H1 (cell line): ENCODE data around the gene ECI1. TPM values are rescaled to one million over a fixed set of nuclear protein-coding genes. Genes with fewer than 3 reads are reported as not detected.
A peak's percentile ranks its signal among the peaks of the same experiment; 100 is the strongest.

ENCODE experiments used
- CTCF ChIA-PET: fragments of 300-600 bp; sonication (Branson Sonifier 250); formaldehyde crosslinking; loops from one replicate; lab custom pipeline; 2021; ENCODE audit not compliant: partially characterized antibody; lab: Charles Lee
- POLR2A ChIA-PET: fragments of 300-600 bp; sonication (Branson Sonifier 250); formaldehyde crosslinking; loops from one replicate; lab custom pipeline; 2021; ENCODE audit warnings: inconsistent platforms; ENCODE audit not compliant: partially characterized antibody; lab: Charles Lee
- DNase-seq, 2 experiments: peaks; one replicate each; pipeline versions ENCODE4 v3.0.0 to v3.0.0-alpha.2; 2010 to 2022; ENCODE audit warnings: low spot score in 2 of 2, low read depth in 1 of 2, mixed read lengths in 1 of 2
- FAIRE-seq: peaks from 2 replicates; lab custom pipeline; 2011; peaks lifted over from hg19 to GRCh38; lab: Jason Lieb, UNC
- H2AFZ ChIP-seq: 2 replicates; pipeline ENCODE4 v1.8.1; 2012; ENCODE audit warnings: low read length, inconsistent platforms
- H2AK5ac ChIP-seq: 2 replicates; pipeline ENCODE4 v1.6.1; 2013; ENCODE audit warnings: low read depth, low read length
- H2BK120ac ChIP-seq: replicated peaks from 2 replicates; pipeline ENCODE3; 2013; ENCODE audit warnings: low read depth, low read length, inconsistent platforms
- H2BK12ac ChIP-seq: 2 replicates; pipeline ENCODE4 v1.6.1; 2013; ENCODE audit warnings: low read depth, low read length
- H2BK15ac ChIP-seq: 2 replicates; pipeline ENCODE4 v1.6.1; 2013; ENCODE audit warnings: low read length
- H2BK20ac ChIP-seq: 2 replicates; pipeline ENCODE4 v1.6.1; 2013; ENCODE audit warnings: low read length
- H2BK5ac ChIP-seq: 2 replicates; pipeline ENCODE4 v1.6.1; 2013; ENCODE audit warnings: low read depth, low read length
- H3K14ac ChIP-seq: 2 replicates; pipeline ENCODE4 v1.6.1; 2013; ENCODE audit warnings: inconsistent platforms; ENCODE audit not compliant: insufficient read length
- H3K18ac ChIP-seq: 2 replicates; pipeline ENCODE4 v1.6.1; 2013; ENCODE audit warnings: low read length; ENCODE audit errors: extremely low read depth
- H3K23ac ChIP-seq: 2 replicates; pipeline ENCODE4 v1.6.1; 2013; ENCODE audit warnings: inconsistent platforms; ENCODE audit not compliant: insufficient read length
- H3K23me2 ChIP-seq: 2 replicates; pipeline ENCODE4 v1.6.1; 2013; ENCODE audit warnings: low read depth, low read length
- H3K27ac ChIP-seq: 2 replicates; pipeline ENCODE4 v1.6.1; 2011; ENCODE audit warnings: low read depth, low read length, inconsistent platforms
- H3K27me3 ChIP-seq, 4 experiments: replicated peaks in 1 of 4; 1 replicate in 1 of 4; 2 replicates in 3 of 4; pipeline versions ENCODE4 v1.6.1 to v1.8.1; 2011 to 2013; ENCODE audit warnings: low read length in 3 of 4, mild to moderate bottlenecking in 3 of 4, inconsistent platforms in 2 of 4, mixed read lengths in 2 of 4, moderate library complexity in 1 of 4; ENCODE audit not compliant: control insufficient read depth in 3 of 4, insufficient read depth in 3 of 4; ENCODE audit errors: extremely low read depth in 1 of 4
- H3K36me3 ChIP-seq, 4 experiments: 2 replicates each; pipeline versions ENCODE4 v1.6.1 to v1.8.1; 2011 to 2013; ENCODE audit warnings: mild to moderate bottlenecking in 4 of 4, low read length in 3 of 4, moderate library complexity in 2 of 4, control low read depth in 1 of 4, inconsistent platforms in 1 of 4; ENCODE audit not compliant: insufficient read depth in 4 of 4, control insufficient read depth in 2 of 4
- H3K4ac ChIP-seq: replicated peaks from 2 replicates; pipeline ENCODE3; 2013; ENCODE audit warnings: low read length, low read depth, mixed read lengths, inconsistent platforms; ENCODE audit not compliant: insufficient read length
- H3K4me1 ChIP-seq, 4 experiments: replicated peaks in 1 of 4; 1 replicate in 1 of 4; 2 replicates in 3 of 4; pipeline versions ENCODE4 v1.6.1 to v1.8.1; 2011 to 2013; ENCODE audit warnings: low read length in 3 of 4, inconsistent platforms in 2 of 4, mixed read lengths in 1 of 4; ENCODE audit not compliant: insufficient read depth in 4 of 4, control insufficient read depth in 3 of 4
- H3K4me2 ChIP-seq, 2 experiments: 2 replicates each; pipeline versions ENCODE4 v1.6.1 to v1.8.1; 2011 to 2013; ENCODE audit warnings: low read depth in 2 of 2, low read length in 2 of 2, control low read depth in 1 of 2, inconsistent platforms in 1 of 2, mild to moderate bottlenecking in 1 of 2; ENCODE audit not compliant: insufficient read depth in 1 of 2
- H3K4me3 ChIP-seq, 4 experiments: fragments of 200-600, 300-600 bp in 1 of 4; sonication (generic), shearing (Covaris generic), sonication (Bioruptor Twin) in 1 of 4; 2 replicates each; pipeline versions ENCODE4 v1.5.1 to v1.8.1; 2011 to 2016; ENCODE audit warnings: low read length in 4 of 4, low read depth in 3 of 4, control low read depth in 2 of 4, inconsistent platforms in 2 of 4, mild to moderate bottlenecking in 2 of 4, mixed read lengths in 1 of 4, moderate library complexity in 1 of 4; ENCODE audit not compliant: insufficient read depth in 2 of 4; ENCODE audit errors: extremely low read depth in 1 of 4
- H3K56ac ChIP-seq: replicated peaks from 2 replicates; pipeline ENCODE3; 2013; ENCODE audit warnings: low read depth, mild to moderate bottlenecking, mixed read lengths, low read length, inconsistent platforms; ENCODE audit not compliant: insufficient read length
- H3K79me1 ChIP-seq: 2 replicates; pipeline ENCODE4 v1.6.1; 2013; ENCODE audit warnings: low read depth, low read length, control low read depth
- H3K79me2 ChIP-seq, 2 experiments: 2 replicates each; pipeline versions ENCODE4 v1.6.1 to v1.8.1; 2012 to 2013; ENCODE audit warnings: low read length in 2 of 2, mild to moderate bottlenecking in 2 of 2, inconsistent platforms in 1 of 2; ENCODE audit not compliant: insufficient read depth in 2 of 2, control insufficient read depth in 1 of 2
- H3K9ac ChIP-seq, 4 experiments: replicated peaks in 1 of 4; 1 replicate in 1 of 4; 2 replicates in 3 of 4; pipeline versions ENCODE4 v1.6.1 to v1.8.1; 2011 to 2013; ENCODE audit warnings: low read depth in 3 of 4, low read length in 3 of 4, control low read depth in 2 of 4, mild to moderate bottlenecking in 2 of 4, moderate library complexity in 2 of 4, inconsistent platforms in 1 of 4; ENCODE audit errors: extremely low read depth in 1 of 4
- H3K9me3 ChIP-seq, 2 experiments: 2 replicates each; pipeline versions ENCODE4 v1.6.1 to v1.8.1; 2012 to 2013; ENCODE audit warnings: mild to moderate bottlenecking in 2 of 2, moderate library complexity in 2 of 2, control low read depth in 1 of 2, inconsistent platforms in 1 of 2, low read depth in 1 of 2, low read length in 1 of 2, mixed read lengths in 1 of 2; ENCODE audit not compliant: insufficient read depth in 2 of 2
- H4K20me1 ChIP-seq, 2 experiments: replicated peaks in 1 of 2; 2 replicates each; pipeline versions ENCODE3 to v1.8.1; 2011 to 2013; ENCODE audit warnings: inconsistent platforms in 2 of 2, low read length in 2 of 2, mild to moderate bottlenecking in 1 of 2; ENCODE audit not compliant: insufficient read depth in 2 of 2, control insufficient read depth in 1 of 2
- H4K5ac ChIP-seq: 2 replicates; pipeline ENCODE4 v1.6.1; 2013; ENCODE audit warnings: low read length, low read depth, mixed read lengths, inconsistent platforms; ENCODE audit not compliant: insufficient read length
- H4K8ac ChIP-seq: 2 replicates; pipeline ENCODE4 v1.8.0; 2013; ENCODE audit warnings: mild to moderate bottlenecking, moderate library complexity, low read length, inconsistent platforms; ENCODE audit not compliant: insufficient read depth; ENCODE audit errors: extremely low read depth
- H4K91ac ChIP-seq: replicated peaks from 2 replicates; pipeline ENCODE3; 2013; ENCODE audit warnings: low read length, mixed read lengths, inconsistent platforms; ENCODE audit not compliant: insufficient read length
- ATF3 ChIP-seq: IDR thresholded peaks from 2 replicates; pipeline ENCODE4 v1.6.1; 2011; ENCODE audit warnings: low read depth, mild to moderate bottlenecking, low read length; ENCODE audit not compliant: insufficient read depth
- BRCA1 ChIP-seq: IDR thresholded peaks from 2 replicates; pipeline ENCODE4 v1.6.1; 2012; ENCODE audit warnings: low read depth, low read length, improper control_type of control experiment
- CHD2 ChIP-seq: IDR thresholded peaks from 2 replicates; pipeline ENCODE4 v1.6.1; 2012; ENCODE audit warnings: low read length, improper control_type of control experiment
- FOSL1 ChIP-seq: IDR thresholded peaks from 2 replicates; pipeline ENCODE4 v1.6.1; 2011; ENCODE audit warnings: mild to moderate bottlenecking, low read depth, low read length, moderate library complexity; ENCODE audit not compliant: insufficient read depth
- GTF2F1 ChIP-seq: IDR thresholded peaks from 2 replicates; pipeline ENCODE4 v1.6.1; 2012; ENCODE audit warnings: low read depth, low read length, improper control_type of control experiment, borderline replicate concordance
- HDAC6 ChIP-seq: IDR thresholded peaks from one replicate; pipeline ENCODE4 v1.7.1; 2012; ENCODE audit warnings: low read depth, mild to moderate bottlenecking, inconsistent platforms, low read length, moderate library complexity
- JUN ChIP-seq: IDR thresholded peaks from 2 replicates; pipeline ENCODE4 v1.6.1; 2011; ENCODE audit warnings: low read depth, mild to moderate bottlenecking, improper control_type of control experiment, low read length
- POLR2A ChIP-seq, 2 experiments: IDR thresholded peaks; 1 replicate in 1 of 2; 2 replicates in 1 of 2; pipeline ENCODE4 v1.6.1; 2011; ENCODE audit warnings: low read depth in 2 of 2, low read length in 2 of 2, mild to moderate bottlenecking in 2 of 2; ENCODE audit errors: control extremely low read depth in 1 of 2
- SIRT6 ChIP-seq: IDR thresholded peaks from one replicate; pipeline ENCODE4 v1.7.1; 2012; ENCODE audit warnings: low read length, inconsistent platforms
- SIX5 ChIP-seq: IDR thresholded peaks from 2 replicates; pipeline ENCODE4 v1.6.1; 2011; ENCODE audit warnings: mild to moderate bottlenecking, low read depth, low read length
- SP2 ChIP-seq: IDR thresholded peaks from 2 replicates; pipeline ENCODE4 v1.6.1; 2012; ENCODE audit warnings: mild to moderate bottlenecking, low read length, inconsistent platforms
- ZNF274 ChIP-seq: IDR thresholded peaks from 2 replicates; pipeline ENCODE4 v1.7.0; 2012; ENCODE audit warnings: low read length, borderline replicate concordance; ENCODE audit errors: extremely low read depth
- WGBS, 2 experiments: shearing (Covaris generic) in 1 of 2; methylation state at CpG; one replicate each; pipeline versions ENCODE4 v1.1.6 to v1.1.7; 2013 to 2015; ENCODE audit warnings: low lambda C conversion rate in 2 of 2, mixed read lengths in 2 of 2, inconsistent platforms in 1 of 2, low coverage in 1 of 2, missing lambda C conversion rate in 1 of 2; ENCODE audit not compliant: insufficient replicate concordance in 2 of 2, insufficient coverage in 1 of 2, insufficient read length in 1 of 2; ENCODE audit errors: extremely low coverage in 1 of 2, missing lambda C conversion rate in 1 of 2; 5-methylcytosine and 5-hydroxymethylcytosine counted together
- polyA plus RNA-seq, 7 experiments: library from polyadenylated mRNA; depleted of rRNA in 3 of 7; stranded (reverse) in 5 of 7; unstranded in 2 of 7; fragments of >200 nt in 5 of 7; fragments of 200-250 nt in 2 of 7; gene quantifications; 1 replicate in 5 of 7; 2 replicates in 1 of 7; 4 replicates in 1 of 7; pipeline versions ENCODE4 v1.2.1 to v1.2.3, GENCODE V29; 2011 to 2013; ENCODE audit warnings: missing spikeins in 2 of 7, mixed read lengths in 2 of 7
- total RNA-seq: library from RNA; stranded (reverse); fragmentation: NEBNext Ultra II Directional; extraction: Animal tissue kit (Norgen Biotek cat#: 25700); gene quantifications from 2 replicates; pipeline ENCODE4 v1.2.1, GENCODE V29; 2021
- TF ChIP-seq, protein P1 (sequence below): IDR thresholded peaks from 2 replicates; pipeline ENCODE4 v1.6.1; 2012; ENCODE audit warnings: inconsistent platforms

ECI1 gene
- total and polyA plus RNA-seq, 2 of the 8 experiments (the other 6 are each of a cell fraction or from before 2014, with no cell fraction given), result 79.5 to 151 TPM

GRCh38 chr16:2194852-2195321, 56.5 kb downstream of the ECI1 start:
- Histone ChIP-seq H3K79me2 (no peaks in the 10 kb centered on the region), H3K9ac (no peak overlapping the region), H3K4me3 (peak overlapping the region; percentile 39 to 74 (median 48); a peak in 7 of 8 replicates), H3K4me2 (peak overlapping the region; percentile 52 to 97), H3K36me3 (no peaks in the 10 kb centered on the region), H3K27me3 (peaks cover 4 to 32% (median 24%) of the 10 kb centered on the region in 4 experiments), H4K8ac (no peak overlapping the region), H4K5ac (no peak overlapping the region), H2BK5ac (no peak overlapping the region), H2AK5ac (no peak overlapping the region), H2BK15ac (no peak overlapping the region), H2BK12ac (no peak overlapping the region), H3K56ac (no peak overlapping the region), H2BK20ac (no peak overlapping the region), H3K4me1 (peaks cover 0 to 10% (median 3%) of the 10 kb centered on the region in 4 experiments; a peak in 4 of 7 replicates), H4K91ac (no peak overlapping the region), H2AFZ (no peak overlapping the region), H3K4ac (no peak overlapping the region), H3K27ac (no peak overlapping the region; the same call in 1 of the 2 replicates), H3K23me2 (peaks cover 8% of the 10 kb centered on the region; the same call in 1 of the 2 replicates), H3K14ac (no peak overlapping the region), H3K9me3 (no peaks in the 10 kb centered on the region), H2BK120ac (no peak overlapping the region), H3K18ac (no peak overlapping the region), H3K79me1 (no peaks in the 10 kb centered on the region), H3K23ac (no peak overlapping the region), H4K20me1 (peaks cover 4 to 14% of the 10 kb centered on the region in 2 experiments)
- 26% methylated on average over 9 of the region's 10 CpGs; no CpG with 5 or more reads in 1 of the 2 experiments for WGBS, 2 experiments
- FAIRE-seq (peak; percentile 97), DNase-seq (peak in 1 of 2 experiments; percentile 80)
- POLR2A ChIA-PET, result interaction anchor here (0.7 to 6.9 kb wide), 21 partner anchors 8 to 306 kb away, joined by 3 to 63 read pairs (median 4); partner anchors contain the start of genes BRICD5, DNASE1L2, ECI1 and MLST8
- CTCF ChIA-PET, result interaction anchor here (0.6 to 3.2 kb wide), 39 partner anchors 9 to 455 kb away, joined by 3 to 26 read pairs (median 4); partner anchors contain the start of genes BRICD5, DNASE1L2, E4F1 and ECI1
- TF ChIP-seq ZNF274 (no peak), JUN (no peak), ATF3 (no peak), CHD2 (no peak), FOSL1 (no peak), GTF2F1 (no peak), POLR2A (IDR thresholded peaks at IDR 0.05; ENCODE audit: control extremely low read depth in 1 of 2, low read depth in 2 of 2, low read length in 2 of 2) (no peak), SIX5 (no peak), SP2 (no peak), BRCA1 (no peak), HDAC6 (no peak), SIRT6 (no peak)
- TF ChIP-seq, protein P1, sequence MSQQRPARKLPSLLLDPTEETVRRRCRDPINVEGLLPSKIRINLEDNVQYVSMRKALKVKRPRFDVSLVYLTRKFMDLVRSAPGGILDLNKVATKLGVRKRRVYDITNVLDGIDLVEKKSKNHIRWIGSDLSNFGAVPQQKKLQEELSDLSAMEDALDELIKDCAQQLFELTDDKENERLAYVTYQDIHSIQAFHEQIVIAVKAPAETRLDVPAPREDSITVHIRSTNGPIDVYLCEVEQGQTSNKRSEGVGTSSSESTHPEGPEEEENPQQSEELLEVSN, result no peak
